CD4-positive, alpha-beta T cell treated with Interleukin-6 for 4 hours (primary cell): ENCODE results near the gene PROB1.
A peak's percentile ranks its signal among the peaks of the same experiment; 100 is the strongest.
"Not testable (repeated sequence)": the region's sequence is repeated elsewhere in the genome, so short reads cannot be mapped to it uniquely, and the experiment has no call there.

Source experiments
- DNase-seq: peaks from one replicate; pipeline ENCODE4 v3.0.0-alpha.2; 2020; ENCODE audit warnings: mixed read lengths

The PROB1 gene

GRCh38 chr5:139410993-139411828 lies 16.3 kb upstream of the PROB1 start:
- DNase-seq: no peak

- DNase-seq: no peak
Observed at GRCh38 chr5:139410121-139410992, 15.5 kb upstream of the PROB1 start.

- DNase-seq: not testable (repeated sequence)
Observed at GRCh38 chr5:139409116-139409515, 14.2 kb upstream of the PROB1 start.

- DNase-seq: no peak
Observed at GRCh38 chr5:139408191-139408590, 13.3 kb upstream of the PROB1 start.

GRCh38 chr5:139407517-139407916 lies 12.6 kb upstream of the PROB1 start:
- DNase-seq: no peak

- no peak for DNase-seq
Observed at GRCh38 chr5:139406963-139407362, 12.1 kb upstream of the PROB1 start.

GRCh38 chr5:139404484-139404840 lies 9.6 kb upstream of the PROB1 start:
- peak; percentile 23 for DNase-seq

- peak; percentile 99 for DNase-seq
Observed at GRCh38 chr5:139403787-139404483, 9.0 kb upstream of the PROB1 start, which contains the start of gene SPATA24. TSS of gene SPATA24 (minus strand) at chr5:139404089. CDS start at chr5:139404060, 29 bp downstream.

- no peak for DNase-seq
Observed at GRCh38 chr5:139403418-139403786, 8.5 kb upstream of the PROB1 start.

GRCh38 chr5:139402561-139403158 lies 7.8 kb upstream of the PROB1 start:
- DNase-seq: peak; percentile 37

- DNase-seq: no peak
Observed at GRCh38 chr5:139401546-139401945, 6.6 kb upstream of the PROB1 start.

- no peak for DNase-seq
Observed at GRCh38 chr5:139399501-139400121, 4.7 kb upstream of the PROB1 start.

GRCh38 chr5:139397921-139398320 lies 3.0 kb upstream of the PROB1 start:
- no peak for DNase-seq

- no peak for DNase-seq
Observed at GRCh38 chr5:139396691-139397090, 1.8 kb upstream of the PROB1 start.

GRCh38 chr5:139395844-139396640 lies 1.1 kb upstream of the PROB1 start:
- no peak for DNase-seq

GRCh38 chr5:139394123-139394653 lies 716 bp downstream of the PROB1 start:
- peak; percentile 65 for DNase-seq

GRCh38 chr5:139393497-139394122 lies 1.3 kb downstream of the PROB1 start:
- DNase-seq: peak; percentile 19

GRCh38 chr5:139392678-139393496 lies 2.0 kb downstream of the PROB1 start:
- peak; percentile 77 for DNase-seq

- no peak for DNase-seq
Observed at GRCh38 chr5:139392324-139392677, 2.6 kb downstream of the PROB1 start.
